GM18858 (cell line): ENCODE data around the gene ALKBH8.
A peak's percentile ranks its signal among the peaks of the same experiment; 100 is the strongest.
"Not testable (repeated sequence)": the region's sequence is repeated elsewhere in the genome, so short reads cannot be mapped to it uniquely, and the experiment has no call there.

Experiments
- ATAC-seq: cut with Tn5 transposase; IDR thresholded peaks from one replicate; pipeline ENCODE4 v1.9.1; 2021; ENCODE audit not compliant: unreplicated experiment

Gene ALKBH8

DNA sequence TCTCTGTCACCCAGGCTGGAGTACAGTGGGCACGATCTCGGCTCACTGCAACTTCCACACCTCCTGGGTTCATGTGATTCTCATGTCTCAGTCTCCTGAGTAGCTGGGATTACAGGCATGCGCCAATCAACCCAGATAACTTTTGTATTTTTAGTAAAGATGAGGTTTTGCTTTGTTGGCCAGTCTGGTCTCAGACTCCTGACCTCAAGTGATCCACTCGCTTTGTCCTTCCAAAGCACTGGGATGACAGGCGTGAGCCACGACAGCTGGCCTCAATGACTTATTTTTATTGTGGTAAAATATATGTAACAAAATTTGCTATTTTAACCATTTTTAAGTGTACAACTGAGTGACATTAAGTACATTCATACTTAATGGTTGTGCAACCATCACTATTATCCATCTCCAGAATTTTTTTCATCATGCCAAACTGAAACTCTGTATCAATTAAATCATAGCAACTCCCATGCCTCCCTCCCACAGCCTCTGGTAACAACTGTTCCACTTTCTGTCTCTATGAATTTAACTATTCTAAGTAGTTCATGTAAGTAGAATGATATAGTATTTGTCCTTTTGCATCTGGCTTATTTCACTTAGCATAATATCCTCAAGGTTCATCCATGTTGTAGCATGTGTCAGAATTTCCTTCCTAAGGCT, 57.2 kb downstream of the ALKBH8 start:
- ATAC-seq = no peak

DNA sequence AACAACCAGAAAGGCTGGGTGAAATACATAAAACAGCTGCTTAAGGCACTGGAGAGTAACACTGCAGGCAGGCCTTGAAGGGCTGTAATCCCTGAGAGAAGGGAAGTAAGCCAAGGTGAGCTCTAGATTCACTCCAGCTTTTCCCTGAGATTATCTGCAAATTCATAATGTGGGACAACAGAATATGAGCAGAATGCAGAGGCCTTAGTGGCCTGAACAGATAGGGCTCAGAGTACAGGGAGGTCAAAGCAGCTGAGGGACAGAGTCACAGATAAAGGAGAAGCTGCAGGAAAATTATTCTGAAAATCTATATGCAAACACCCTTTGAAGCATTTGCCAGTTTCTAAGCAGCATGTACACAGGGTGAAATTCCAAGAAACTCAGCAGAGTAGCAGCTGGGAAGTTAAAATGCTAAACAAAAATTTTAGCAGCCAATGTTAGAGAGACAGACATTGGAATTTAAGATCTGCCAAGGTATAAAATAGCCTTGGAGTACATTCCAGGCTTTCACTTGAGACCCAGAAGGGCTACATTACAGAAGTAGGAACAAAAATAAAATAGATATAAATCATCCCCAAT, 59.8 kb downstream of the ALKBH8 start:
- ATAC-seq = no peak

DNA sequence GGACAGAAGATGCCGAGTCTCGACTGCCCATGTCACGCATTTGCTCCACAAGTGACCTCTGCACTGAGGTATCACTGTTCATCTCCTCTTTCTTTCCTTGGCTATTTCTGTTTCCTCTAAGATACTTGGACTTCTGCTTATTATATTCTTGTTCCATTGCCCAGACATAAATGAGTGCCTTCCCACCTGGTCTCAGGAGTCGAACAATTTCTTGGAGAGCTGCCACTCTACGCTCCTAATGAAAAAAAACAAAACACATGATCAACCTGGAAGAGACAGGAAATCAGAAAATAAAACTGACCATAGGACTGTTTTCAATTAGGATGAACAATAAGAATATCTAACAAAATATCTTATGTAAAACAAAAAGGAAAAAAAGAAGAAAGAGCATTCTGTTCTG, 60.6 kb downstream of the ALKBH8 start:
- ATAC-seq = no peak

DNA sequence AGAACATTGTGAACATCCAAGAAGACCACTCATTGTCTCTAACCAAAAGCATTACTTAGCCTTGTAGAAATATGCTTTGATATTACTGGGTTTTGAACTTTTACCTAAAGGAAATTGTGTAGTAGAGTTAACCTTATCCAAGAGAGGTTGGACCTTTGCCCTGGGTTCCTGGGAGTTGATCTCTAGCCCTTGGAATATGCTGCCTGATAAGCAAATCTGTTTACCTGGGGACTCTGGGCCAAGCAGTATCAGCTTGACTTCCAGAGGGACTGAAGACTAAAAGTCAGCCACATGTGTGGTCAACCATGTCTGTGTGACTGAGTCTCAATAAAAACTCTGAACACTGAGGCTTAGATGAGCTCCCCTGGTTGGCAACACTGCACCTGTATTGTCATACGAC, 63.8 kb downstream of the ALKBH8 start:
- ATAC-seq = no peak

DNA sequence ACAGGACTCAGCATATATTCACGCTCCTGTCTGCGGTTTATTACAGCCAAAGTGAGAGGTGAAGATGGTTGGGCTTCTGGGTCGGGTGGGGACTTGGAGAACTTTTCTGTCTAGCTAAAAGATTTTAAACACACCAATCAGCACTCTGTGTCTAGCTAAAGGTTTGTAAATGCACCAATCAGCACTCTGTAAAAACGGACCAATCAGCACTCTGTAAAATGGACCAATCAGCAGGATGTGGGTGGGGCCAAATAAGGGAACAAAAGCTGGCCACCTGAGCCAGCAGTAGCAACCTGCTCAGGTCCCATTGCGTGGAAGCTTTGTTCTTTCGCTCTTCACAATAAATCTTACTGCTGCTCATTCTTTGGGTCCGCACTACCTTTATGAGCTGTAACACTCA, 68.2 kb downstream of the ALKBH8 start:
- not testable (repeated sequence) for ATAC-seq

DNA sequence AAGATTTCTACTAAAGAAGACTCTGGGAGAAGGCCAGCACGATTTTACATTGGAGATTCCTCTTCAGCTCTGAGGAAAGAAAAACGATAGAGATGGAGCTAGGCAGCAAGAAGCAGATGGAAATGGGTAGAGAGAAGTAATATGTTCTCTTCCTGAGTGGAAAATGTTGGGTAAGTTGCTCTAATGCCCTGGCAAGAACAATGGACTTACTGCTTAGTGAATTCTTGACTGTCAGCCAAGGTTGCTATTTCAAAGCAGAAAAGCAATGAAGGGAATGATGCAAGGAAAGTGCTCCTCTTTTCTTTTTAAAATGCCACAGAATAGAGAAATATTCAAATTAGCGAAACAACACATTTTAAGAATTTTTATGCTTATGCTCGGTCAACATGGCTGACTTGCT, 69.5 kb downstream of the ALKBH8 start:
- ATAC-seq = no peak

DNA sequence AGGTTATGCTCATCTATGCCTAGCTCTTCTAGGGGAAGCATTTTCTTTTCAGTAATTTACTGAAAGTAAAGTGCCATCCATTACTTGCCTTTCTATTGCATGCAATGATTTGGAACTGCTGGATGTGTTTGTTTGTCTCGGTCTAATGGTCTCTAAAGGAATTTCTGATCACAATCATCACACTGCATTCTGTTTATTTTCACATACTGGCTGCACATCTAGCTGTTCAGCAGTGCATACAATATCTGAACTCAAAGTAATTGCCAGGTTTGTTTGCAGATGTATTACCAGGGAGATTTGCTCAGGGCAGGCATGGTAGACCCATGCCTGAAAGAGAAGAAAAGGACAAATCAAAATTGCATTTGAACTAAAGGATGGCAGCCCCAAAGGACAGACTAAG, 71.5 kb downstream of the ALKBH8 start:
- no peak for ATAC-seq

DNA sequence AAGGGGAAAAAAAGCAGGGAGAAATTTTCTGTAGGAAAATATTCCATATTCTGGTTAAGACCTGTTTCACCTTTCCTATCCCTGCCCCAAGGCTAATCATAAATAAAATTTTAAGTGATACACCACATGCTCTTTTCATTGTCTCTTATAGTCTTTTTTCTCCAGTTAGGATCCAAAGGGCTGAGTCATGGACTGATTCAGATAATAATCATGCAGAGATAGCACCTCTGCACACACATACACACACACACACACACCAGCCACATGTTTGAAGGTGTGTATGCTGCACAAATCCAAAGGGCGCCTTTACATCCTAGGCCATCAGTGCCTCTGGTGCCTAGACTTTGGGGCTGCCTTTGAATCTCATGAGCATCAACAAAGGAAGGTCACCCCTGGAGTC, 72.4 kb downstream of the ALKBH8 start:
- ATAC-seq = no peak

DNA sequence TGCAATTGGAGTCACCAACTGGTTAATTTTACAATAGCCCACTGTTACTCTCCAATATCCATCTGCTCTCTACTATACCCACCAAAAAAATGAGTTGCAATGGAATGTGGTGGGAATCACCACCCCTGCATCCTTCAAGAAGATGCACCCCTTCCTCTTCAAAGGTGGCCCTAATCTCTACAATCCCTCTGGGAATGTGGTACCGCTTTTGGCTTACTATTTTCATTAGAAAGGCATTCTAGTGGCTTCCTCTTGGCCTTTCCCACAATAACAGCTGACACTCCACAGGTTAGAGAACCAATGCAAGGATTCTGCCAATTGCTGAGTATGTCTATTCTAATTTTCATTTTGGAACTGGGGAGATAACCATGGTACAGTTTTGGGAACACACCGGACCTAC, 74.7 kb downstream of the ALKBH8 start:
- ATAC-seq = no peak

DNA sequence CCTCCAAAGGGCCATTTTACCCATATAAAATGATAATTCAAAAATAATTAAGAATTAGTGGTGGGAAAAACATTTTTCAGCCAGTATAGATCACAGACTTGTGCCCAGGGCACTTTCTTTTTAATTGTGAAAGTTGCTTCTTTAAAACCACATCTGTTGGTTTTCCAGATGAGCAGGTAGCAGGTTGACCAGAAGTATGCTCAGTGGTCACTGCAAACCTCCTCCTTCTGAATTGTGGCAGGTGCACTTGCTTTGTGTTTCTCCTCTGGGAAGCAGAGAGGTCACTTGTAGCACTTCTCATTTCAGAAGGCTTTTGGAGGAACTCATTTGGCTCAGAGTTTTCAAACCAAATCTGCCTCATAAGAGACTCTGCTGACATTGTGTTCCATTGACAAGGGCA, 83.3 kb downstream of the ALKBH8 start:
- no peak for ATAC-seq

DNA sequence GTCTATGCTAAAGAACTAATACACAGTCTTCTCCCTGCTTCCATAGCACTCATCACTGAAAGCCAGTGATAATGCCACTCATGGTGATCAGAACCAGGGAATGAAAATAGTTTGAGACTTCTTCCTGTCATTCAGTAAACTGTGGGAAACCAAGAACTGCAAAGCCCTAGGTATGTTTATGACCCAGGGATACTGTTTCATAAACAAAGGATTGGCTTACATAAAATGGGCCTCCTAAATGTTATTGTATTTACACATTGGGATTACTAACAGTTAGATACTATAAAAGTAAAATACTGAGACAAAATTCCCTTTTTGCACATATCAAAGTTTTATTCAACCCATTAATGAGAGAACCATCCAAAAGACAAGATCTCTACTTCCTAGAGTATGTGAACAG, 86.6 kb downstream of the ALKBH8 start:
- ATAC-seq = no peak

DNA sequence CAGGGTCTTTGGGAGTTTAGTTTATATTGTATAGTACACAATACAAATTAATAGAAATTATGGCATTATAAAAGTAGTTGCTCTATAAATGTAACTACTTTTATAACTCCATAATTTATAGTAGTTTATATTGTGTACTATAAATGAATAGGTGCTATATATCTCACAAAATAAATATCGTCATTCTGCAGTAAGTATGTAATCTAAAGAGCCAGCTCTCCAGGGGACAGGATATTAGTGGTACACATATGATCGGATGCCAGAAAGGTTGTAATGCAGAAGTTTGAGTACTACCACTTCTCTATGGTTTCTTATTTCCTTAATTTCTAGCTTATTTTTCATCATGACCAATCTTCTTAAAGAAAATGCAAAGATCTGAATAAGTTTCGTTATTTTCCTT, 87.7 kb downstream of the ALKBH8 start:
- no peak for ATAC-seq

DNA sequence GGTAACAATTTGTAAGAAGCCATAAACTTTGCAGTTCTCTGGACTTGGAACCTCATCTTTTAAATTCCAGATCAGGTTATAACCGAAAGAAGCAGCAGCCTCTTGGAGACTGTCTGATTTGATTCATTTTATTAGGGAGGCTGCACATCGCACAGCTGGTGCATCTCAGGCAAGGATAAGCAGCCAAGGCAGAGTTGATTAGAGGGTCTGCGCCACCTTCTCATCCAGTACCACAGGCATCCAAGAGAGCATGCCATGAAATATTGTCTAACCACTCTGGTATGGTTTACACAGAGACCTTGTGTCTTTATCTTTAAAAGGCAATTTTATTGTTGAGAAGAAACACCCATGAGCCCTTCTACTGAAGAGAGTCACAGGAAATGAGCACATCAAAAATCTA, 91.7 kb downstream of the ALKBH8 start:
- ATAC-seq = no peak

DNA sequence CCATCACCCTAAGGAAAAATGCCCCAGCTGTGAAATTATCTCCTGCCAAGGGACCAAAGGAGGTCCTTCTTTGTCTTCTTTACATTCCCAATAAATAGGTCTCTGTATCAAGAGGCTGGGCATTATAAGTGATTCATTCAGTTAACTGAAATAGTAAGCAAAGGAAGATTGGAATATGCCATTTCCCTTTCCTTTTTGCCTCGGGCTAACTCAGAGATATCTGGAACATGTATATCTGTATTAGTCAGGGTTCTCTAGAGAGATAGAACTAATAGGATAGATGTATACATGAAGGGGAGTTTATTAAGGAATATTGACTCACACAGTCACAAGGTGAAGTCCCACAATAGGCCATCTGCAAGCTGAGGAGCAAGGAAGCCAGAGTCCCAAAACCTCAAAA, 92.6 kb downstream of the ALKBH8 start:
- no peak for ATAC-seq

DNA sequence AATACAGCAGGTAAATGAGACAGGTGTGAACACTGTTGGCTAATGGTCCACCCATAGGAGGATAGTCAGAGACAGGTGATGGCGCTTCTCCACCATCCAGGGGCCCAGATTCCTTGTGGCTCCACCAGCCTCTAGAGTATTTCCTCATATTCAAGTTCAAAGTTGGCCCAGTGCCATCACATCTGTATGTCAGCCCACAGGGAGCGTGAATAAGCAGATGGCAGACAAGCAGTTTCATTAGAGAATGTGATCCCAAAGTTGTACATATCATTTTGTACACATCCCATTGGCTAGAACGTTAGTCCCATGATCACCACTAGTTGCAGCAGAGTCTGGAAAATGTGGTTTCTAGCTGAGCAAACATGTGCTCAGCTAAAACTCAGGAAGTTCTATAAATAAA, 96.9 kb downstream of the ALKBH8 start:
- ATAC-seq = no peak

DNA sequence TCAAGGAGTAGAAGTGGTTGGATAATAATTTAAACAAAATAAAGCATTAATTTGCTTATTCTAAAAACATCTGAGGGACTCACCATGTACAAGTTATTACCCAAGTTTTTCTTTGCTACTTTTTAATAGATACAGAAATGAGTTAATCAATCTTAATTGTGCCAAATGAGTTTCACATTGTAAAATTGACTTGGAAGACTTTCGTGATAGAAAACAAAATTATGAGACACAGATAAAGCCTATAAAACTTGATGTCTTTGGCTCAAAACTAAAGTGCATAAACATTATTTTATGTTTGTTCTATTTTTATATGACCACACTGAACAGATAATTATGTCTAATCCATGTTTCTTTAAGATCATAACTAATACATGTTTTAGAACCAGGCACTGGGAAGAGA, 97.8 kb downstream of the ALKBH8 start:
- no peak for ATAC-seq

DNA sequence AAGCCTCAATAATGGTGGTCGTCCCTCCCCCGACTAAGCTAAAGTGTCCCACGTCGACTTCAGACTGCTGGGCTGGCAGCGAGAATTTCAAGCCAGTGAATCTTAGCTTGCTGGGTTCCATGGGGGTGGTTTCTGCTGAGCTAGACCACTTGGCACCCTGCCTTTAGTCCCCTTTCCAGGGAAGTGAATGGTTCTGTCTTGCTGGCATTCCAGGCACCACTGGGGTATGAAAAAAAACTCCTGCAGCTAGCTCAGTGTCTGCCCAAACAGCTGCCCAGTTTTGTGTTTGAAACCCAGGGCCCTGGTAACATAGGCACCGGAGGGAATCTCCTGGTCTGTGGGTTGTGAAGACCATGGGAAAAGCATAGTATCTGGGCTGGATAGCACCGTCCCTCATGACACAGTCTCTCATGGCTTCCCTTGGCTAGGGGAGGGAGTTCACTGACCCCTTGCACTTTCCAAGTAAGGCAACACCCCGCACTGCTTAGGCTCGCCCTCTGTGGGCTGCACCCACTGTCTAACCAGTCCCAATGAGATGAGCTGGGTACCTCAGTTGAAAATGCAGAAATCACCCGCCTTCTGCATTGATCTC, 99.2 kb downstream of the ALKBH8 start:
- ATAC-seq = not testable (repeated sequence)

DNA sequence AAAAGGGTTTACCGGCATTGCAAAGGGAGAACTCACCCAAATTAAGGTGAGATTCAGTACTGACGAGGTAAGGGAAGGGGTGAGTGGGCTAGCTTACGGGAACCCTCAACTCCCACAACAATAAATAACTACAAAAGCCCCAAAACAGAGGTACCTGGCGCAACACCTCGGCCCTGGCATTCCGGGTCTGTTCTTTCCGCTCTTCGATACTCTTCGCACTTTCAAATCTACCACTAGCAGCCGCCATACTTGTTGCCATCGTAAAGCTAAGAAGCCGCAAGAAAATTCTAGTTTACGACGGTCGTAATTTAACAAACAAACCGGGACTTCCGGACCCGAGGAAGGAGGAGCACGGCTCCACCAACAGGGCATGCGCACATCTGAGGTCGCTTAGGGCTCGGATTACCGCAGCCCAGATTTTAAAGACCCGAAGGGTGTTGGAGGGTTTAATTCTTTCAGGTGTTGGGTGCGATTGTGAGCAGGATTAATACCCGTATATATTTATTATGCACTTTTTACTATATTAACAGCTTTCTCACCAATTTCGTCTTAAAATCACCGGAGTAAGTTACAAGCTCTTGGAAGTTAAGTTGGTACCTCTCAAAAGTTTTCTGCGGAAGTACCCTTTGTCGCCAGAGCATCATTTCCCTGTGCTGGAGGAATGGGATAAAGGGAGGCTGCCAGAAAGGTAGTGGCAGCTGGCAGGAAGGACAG, 107.8 kb downstream of the ALKBH8 start, which contains the start of gene CWF19L2:
Gene CWF19L2, minus strand, starts transcription at position 268 of the 714 bp plus-strand sequence. Its CDS starts 9 bp downstream, at position 259.
- peak; percentile 96 for ATAC-seq

DNA sequence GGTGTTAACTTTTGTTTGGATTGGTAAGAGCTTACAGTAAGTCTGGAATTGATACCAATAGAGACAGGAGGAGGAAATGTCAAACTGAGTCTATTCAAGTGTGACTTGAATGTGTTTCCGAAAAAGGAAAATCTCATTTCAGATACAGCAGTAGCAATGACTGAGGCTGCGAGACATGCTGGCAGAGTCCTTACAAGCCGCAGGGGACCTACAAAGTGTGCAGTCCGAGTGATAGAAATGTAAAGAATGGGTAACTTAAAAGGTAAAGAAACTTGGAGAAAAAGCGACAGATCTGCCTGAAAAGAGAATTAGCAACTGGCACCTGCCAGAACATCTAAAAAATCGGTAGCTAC, 108.4 kb downstream of the ALKBH8 start:
- ATAC-seq = peak; percentile 31

DNA sequence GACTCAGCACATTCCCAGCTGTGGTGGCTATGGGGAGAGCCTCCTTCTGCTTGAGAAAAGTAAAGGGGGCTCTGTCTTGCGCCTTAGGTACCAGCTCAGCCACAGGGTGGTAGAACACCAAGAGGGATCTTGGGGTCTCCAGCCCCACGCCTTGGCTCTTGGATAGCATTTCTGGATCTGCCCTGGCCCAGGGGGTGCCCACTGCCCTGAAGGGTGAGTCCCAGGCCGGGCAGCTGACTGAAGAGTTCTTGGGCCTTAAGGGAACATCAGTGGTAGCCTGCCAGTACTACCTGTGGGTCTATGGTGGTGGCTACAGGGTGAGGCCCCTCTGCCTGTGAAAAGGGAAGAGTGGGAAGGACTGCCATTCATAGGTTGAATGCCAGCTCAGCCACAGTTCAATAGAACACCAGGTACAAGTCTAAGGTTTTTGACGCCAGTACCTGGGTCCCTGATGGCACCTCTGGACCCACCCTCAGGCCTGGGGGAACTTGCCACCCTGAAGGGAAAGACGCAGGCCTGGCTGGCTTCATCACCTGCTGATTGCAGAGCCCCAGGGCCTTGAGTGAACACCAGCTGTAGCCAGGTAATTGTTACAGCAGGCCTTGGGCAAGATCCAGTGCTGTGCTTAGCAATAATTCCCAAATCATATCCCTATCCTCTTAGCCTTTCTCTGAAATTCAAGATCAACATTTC, 111.8 kb downstream of the ALKBH8 start:
- no peak for ATAC-seq
